Stimulated activated CD4-positive, alpha-beta T cell treated with anti-CD3 and anti-CD28 coated beads, Interleukin-1b, Interleukin-23, amount 100 ng/mL, for 24 hours (primary cell): Measurements from ENCODE around the gene ALX4.

Source experiments
- DNase-seq, 4 experiments: peaks; one replicate each; pipeline ENCODE4 v3.0.0-alpha.2; 2020; ENCODE audit warnings: low read depth in 4 of 4, low spot score in 1 of 4

ALX4 gene

GRCh38 chr11:44268614-44269080 is 41.3 kb downstream of the ALX4 start:
- DNase-seq = no peak

GRCh38 chr11:44267750-44268613 is 42.0 kb downstream of the ALX4 start:
- no peak for DNase-seq

DNA sequence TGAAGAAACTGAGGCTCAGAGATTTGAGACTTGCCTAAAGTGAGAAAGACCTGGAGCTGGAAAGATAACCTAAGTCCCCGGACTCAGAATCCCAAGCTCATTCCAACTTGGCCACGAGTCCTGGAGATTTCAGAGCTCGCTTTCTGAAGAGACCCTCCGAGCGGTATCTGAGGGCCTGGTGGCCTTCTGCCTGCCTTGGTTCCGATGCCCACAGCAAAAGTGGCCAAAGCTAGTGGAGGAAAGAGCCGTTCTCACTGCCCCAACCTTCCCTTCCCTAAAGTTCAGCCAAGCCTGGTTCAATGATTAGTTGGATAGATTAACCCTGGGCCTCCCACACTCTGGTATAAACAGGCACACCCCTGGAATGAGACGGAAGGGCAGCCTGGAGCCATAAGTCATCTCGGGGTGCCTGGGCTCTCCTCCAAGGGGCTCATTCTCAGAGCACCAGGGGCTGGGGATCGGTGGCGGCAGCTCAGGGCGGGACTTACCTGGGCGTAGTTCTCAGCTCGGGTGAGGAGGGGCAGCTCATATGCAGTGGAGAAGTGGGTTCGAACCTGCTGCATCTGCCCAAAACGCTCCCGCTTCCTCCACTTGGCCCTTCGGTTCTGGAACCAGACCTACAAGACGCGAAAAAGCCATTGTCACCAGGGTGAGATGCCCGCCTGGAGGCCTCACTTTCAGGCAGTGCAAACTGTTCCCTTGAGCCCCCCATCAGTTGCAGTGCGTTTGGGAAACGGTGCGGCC is 42.8 kb downstream of the ALX4 start:
- DNase-seq = no peak

GRCh38 chr11:44266056-44266780 is 43.7 kb downstream of the ALX4 start:
- DNase-seq = no peak

- DNase-seq = no peak
Measured at GRCh38 chr11:44264761-44265160, 45.2 kb downstream of the ALX4 start.

DNA sequence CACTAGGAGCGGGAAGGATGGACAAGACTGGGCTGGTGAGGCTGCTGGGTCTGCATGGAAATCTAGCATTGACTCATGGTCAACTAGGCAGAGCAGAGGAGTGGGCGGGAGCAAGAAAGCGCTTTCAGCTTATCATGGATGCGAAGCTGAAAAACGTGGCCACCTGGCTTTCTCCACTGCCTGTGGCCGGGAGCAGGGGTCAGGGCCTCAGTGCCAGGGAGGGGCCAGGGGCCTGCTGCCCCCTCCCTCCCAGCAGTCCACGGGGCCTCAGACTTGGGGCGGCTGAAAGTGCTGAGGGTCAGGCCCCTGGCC is 45.5 kb downstream of the ALX4 start:
- DNase-seq = no peak

DNA sequence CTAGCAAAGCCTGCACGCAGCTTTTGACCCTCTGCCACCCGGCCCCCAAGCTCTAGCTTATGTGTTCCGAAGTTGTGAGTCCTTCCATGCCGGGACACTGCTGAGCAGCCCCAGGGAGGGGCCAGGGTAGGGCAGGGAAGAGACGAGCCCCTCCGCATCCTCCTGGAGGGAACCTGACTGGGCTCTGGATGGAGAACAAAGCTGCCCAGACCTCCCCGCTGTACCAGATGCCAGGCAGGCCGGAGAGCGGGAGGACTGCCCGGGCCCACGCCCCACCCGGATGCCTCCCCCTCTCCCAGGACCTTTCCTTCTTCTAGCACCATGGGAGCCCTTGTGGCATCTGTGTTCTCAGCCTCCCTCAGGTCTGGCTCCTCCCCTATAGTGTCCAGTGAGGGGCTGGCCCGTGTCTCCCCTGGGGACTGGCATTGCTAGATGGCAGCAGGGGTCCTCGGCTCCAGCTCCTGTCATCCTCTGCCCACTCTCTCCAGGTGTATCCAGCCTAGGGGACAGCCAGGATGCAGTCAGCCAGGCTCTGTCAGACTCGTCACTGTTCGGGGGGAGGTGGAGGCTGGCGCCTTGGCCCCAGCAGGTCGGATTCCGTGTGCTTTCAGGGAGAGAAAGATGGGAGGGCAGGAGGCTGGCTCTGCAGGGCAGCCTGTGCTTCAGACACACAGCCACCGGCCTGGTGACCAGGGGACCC is 46.1 kb downstream of the ALX4 start:
- DNase-seq = no peak

- DNase-seq = no peak
Measured at GRCh38 chr11:44261800-44262591, 47.9 kb downstream of the ALX4 start.

DNA sequence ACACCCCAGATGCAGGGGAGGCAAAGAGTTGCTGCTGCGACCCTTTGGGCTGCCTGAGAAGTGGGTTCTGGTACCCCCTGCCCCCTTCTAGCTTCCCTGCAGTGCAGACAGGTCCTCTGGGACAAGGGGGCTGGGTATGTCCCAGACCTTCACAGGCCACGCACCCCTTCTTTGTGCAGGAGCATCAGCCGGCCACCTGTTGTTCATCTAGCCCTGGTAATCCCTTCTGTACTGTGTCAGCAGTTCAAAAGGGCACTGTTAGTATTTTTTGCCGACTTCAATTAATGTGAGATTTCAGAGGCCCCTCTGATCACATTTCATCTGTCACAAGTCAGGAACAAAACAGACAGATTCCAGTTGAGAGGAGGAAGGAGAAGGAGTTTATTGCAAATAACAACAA is 49.9 kb downstream of the ALX4 start:
- no peak for DNase-seq

DNA sequence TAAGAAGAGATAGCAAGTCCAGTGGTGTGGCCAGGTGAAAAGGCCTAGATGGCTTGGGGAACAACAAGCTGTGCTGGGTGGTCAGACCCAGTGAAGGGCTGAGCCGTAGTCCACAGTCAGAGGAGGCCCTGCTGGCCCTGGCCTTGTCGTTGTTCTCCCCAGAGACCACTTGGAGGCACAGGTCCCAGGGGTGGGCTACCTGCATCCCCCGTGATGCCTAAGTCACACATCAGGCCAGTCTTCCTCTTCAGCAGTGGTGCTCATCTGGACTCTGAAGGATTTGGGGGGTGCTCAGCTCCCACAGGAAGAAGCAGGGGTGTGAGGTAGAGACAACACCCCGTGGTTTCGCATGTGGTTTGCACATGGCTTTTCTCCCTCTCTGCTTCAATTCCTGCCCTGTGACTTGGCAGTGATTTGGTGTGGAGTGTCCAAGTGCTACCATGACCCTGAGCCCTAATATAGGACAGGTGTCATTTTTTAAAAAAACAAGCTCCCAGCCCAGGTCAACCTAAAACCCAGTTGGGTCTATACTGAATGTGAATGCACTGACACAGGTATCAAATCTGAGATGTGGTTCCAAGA is 51.0 kb downstream of the ALX4 start:
- DNase-seq = no peak

- no peak for DNase-seq
Measured at GRCh38 chr11:44258190-44258489, 51.8 kb downstream of the ALX4 start.

DNA sequence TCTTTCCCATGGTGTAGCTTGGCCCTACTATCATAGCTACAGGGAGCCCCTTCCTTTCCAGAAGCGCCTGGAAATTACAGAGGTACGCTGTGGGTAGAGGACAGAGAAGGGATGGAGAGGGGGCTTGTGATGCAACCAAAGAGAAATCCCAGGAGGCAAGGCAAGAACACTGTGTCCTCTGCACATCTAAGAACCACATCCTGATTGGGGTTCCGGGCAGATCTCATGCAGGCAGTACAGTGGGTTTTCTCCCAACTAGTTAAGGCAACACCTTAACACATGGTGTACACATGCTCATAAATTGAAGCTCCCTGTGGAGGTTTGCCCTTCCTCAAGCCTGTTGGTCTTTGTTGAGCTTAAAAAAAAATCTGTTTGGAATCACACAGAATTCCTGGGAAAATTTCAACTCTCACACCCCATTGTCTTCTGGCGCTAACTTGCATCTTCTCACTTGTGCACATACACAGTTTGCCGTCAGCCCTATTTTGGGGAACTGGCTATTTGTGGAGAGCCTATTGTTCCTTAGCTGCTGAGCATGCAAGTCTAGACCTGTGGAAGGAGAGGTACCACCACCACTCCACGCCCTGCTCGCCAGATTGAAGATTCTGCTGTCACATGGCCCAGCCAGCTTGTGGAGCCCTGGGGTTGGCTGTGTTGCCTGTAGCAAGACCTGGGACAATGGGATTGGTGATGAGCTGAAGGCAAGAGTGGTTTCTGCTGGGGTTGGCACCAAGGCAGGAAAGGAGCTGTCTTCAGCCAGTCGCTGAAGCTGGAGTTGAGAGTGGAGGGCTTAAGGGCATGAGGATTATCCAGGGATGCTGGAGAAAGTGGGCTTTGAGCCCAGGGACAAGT is 52.4 kb downstream of the ALX4 start:
- DNase-seq = no peak

DNA sequence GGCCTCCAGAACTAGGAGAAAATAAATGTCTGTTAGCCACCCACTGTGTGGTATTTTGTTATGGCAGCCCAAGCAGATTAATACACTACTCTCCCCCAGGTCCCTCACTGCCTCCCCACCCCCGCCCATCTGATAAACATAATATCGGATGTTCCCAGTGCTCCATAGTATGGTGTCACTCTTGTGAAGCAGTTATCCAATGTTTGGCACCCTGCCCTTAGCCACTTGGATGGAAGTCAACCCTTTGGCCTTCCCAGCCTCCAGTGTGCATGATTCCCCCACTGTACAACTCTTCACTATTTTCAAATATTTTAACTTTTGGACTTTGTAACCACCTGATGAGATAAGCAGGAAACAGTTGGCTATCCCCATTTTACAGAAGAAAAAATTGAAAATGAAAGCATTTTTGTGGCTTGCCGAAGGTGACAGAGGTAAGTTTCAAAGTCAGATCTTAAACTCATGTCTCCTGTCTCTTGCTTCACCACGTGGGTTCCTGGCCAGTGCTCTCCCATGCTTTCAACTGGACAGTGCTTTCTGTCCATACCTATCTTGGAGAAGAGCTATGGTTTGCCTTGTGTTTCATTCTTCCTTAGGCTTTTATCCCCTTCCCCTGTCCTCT is 53.2 kb downstream of the ALX4 start:
- DNase-seq = no peak

DNA sequence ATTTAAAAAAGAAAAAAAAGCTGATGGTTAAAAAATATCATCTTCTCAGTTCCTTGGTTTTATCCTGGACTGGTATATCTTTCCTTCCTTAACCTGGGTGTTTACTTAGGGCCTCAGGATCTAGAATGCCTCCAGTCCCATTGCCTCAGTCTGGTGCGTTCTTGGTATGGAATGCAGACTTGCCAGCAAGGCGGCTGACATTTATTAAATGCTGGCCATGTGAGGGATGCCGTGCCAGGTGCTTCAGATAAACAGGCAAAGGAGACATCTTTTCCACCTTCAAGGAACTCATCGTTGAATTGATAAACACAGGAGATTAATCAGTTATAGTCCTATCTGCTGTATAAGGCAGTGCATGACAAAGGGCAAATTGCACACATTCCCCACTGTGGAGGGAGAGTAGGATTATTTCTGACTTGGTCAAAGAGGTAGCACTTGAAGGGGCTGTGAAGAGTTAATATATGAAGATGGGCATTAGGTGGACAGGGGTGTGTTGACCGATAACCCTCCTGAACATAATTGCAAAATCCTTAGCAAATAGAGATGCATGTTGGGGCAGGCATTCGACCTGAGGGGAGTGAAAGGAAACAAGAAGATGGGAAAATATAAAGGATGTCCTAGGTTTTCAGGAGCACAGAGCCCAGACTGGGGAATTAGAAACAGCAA is 54.4 kb downstream of the ALX4 start:
- no peak for DNase-seq

- DNase-seq = no peak
Measured at GRCh38 chr11:44252999-44253602, 56.8 kb downstream of the ALX4 start.

DNA sequence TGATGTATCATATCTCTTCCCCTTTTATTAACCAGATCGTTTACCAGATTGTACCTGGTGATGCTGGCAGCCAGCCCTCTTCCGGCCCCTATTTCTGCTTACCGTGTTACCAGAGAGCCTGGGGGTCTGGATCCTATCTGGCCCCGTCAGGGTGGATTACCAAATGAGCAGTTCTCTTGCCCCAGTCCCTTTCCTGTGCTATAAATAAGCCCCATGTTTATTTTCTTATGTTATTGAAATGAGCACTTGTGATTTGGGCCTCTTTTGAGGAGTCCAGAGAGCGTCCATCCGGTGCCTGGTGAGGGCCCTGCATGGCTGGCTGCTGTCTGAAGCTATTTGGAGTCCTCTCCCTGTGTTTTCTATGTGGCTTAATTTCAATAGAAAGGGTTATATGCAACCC is 59.5 kb downstream of the ALX4 start:
- no peak for DNase-seq

DNA sequence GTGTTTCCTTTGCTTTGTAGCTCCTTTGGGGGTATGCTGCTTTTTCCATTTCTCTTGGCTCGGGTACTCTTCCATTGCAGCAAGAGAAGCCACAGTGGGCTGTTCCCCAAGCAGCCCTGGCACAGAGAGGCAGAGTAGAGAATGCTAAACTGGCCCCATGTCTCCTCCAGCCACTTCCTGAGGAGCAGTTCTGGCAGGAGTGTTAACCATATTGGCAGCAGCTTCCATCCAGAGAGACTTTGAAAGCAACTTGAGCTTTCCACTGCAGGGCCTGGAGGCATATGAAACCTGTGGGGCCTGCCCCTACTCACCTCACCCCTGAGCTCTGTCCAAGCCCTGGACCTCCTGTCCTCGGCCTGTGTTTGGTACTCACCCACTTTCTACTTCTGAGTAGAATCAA is 61.8 kb downstream of the ALX4 start:
- DNase-seq = no peak

DNA sequence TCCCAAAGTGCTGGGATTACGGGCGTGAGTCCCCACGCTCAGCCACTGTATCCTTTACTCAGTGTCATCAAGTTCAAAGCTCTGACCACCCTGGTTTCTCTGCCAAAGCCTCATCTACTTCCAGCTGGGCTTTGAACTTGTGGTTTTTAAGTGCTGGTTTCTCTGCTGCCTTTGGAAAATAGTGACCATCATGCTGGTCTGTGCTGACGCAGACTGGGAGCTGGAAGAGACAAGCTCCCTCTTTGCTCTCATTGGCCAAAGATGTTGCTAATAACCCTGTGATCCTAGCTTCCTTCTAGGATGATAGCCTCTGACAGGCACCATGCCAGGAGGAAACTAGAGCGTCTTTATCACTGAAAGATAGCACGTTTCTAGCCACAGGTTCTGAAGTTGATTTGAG is 62.4 kb downstream of the ALX4 start:
- no peak for DNase-seq
